Loucy (cell line): ENCODE results near the gene NPIPA8.
"Not testable (repeated sequence)": the region's sequence is repeated elsewhere in the genome, so short reads cannot be mapped to it uniquely, and the experiment has no call there.

Source experiments
- CTCF ChIP-seq: fragments of 200-600 bp; sonication (generic); conservative IDR thresholded peaks from 2 replicates; pipeline ENCODE4 v1.5.1; 2014; ENCODE audit warnings: mild to moderate bottlenecking, antibody characterized with exemption, low read length
- EZH2phosphoT487 ChIP-seq: fragments of 200-600 bp; IDR thresholded peaks from 2 replicates; pipeline ENCODE4 v1.6.1; 2018; ENCODE audit warnings: antibody characterized with exemption, mild to moderate bottlenecking, moderate library complexity, borderline replicate concordance

GRCh38 chr16:18293337-18293956 lies 43.1 kb downstream of the NPIPA8 start:
- not testable (repeated sequence) for TF ChIP-seq CTCF, EZH2phosphoT487
